ENCODE results near the gene LHX4.

The LHX4 gene

GRCh38 chr1:180257486-180257885, 27.4 kb downstream of the LHX4 start:
- DNase-seq (ENCODE audit: low read depth in 2 of 2), result no peak

- DNase-seq (ENCODE audit: low read depth in 2 of 2), result no peak
These were observed 28.2 kb downstream of the LHX4 start for GRCh38 chr1:180258290-180258689.

- no peak for DNase-seq (ENCODE audit: low read depth in 2 of 2)
These were observed 28.9 kb downstream of the LHX4 start for GRCh38 chr1:180258935-180259334.

GRCh38 chr1:180259431-180260338, 29.6 kb downstream of the LHX4 start:
- DNase-seq (ENCODE audit: low read depth in 2 of 2), result no peak

GRCh38 chr1:180260541-180260940, 30.5 kb downstream of the LHX4 start:
- DNase-seq (ENCODE audit: low read depth in 2 of 2), result no peak

GRCh38 chr1:180261030-180261429, 31.0 kb downstream of the LHX4 start:
- DNase-seq (ENCODE audit: low read depth in 2 of 2), result no peak

GRCh38 chr1:180261524-180262155, 31.6 kb downstream of the LHX4 start:
- DNase-seq (ENCODE audit: low read depth in 2 of 2), result no peak

- no peak for DNase-seq (ENCODE audit: low read depth in 2 of 2)
These were observed 32.8 kb downstream of the LHX4 start for GRCh38 chr1:180262628-180263488.

- DNase-seq (ENCODE audit: low read depth in 2 of 2), result no peak
These were observed 34.5 kb downstream of the LHX4 start for GRCh38 chr1:180264595-180264994.

- no peak for DNase-seq (ENCODE audit: low read depth in 2 of 2)
These were observed 35.1 kb downstream of the LHX4 start for GRCh38 chr1:180265201-180265600.

GRCh38 chr1:180265871-180266270, 35.8 kb downstream of the LHX4 start:
- DNase-seq (ENCODE audit: low read depth in 2 of 2), result no peak

- DNase-seq (ENCODE audit: low read depth in 2 of 2), result no peak
These were observed 36.5 kb downstream of the LHX4 start for GRCh38 chr1:180266275-180267210.

- DNase-seq (ENCODE audit: low read depth in 2 of 2), result no peak
These were observed 37.1 kb downstream of the LHX4 start for GRCh38 chr1:180267211-180267561.

- DNase-seq (ENCODE audit: low read depth in 2 of 2), result no peak
These were observed 37.9 kb downstream of the LHX4 start for GRCh38 chr1:180267761-180268555.

- no peak for DNase-seq (ENCODE audit: low read depth in 2 of 2)
These were observed 38.6 kb downstream of the LHX4 start for GRCh38 chr1:180268556-180269075.

- no peak for DNase-seq (ENCODE audit: low read depth in 2 of 2)
These were observed 39.8 kb downstream of the LHX4 start for GRCh38 chr1:180269645-180270529.

GRCh38 chr1:180270530-180271271, 40.6 kb downstream of the LHX4 start:
- DNase-seq (ENCODE audit: low read depth in 2 of 2), result no peak

Data from stimulated activated CD4-positive, alpha-beta T cell treated with anti-CD3 and anti-CD28 coated beads, Interleukin-1b, Interleukin-23, amount 100 ng/mL, for 1 hour (primary cell).